ENCODE measurements around the gene SLC39A2. TPM values are rescaled to one million over a fixed set of nuclear protein-coding genes. Genes with fewer than 3 reads are reported as not detected.

The SLC39A2 gene
- total and polyA plus RNA-seq, 4 donors, result 0.05 to 0.08 TPM; not detected in 2

DNA sequence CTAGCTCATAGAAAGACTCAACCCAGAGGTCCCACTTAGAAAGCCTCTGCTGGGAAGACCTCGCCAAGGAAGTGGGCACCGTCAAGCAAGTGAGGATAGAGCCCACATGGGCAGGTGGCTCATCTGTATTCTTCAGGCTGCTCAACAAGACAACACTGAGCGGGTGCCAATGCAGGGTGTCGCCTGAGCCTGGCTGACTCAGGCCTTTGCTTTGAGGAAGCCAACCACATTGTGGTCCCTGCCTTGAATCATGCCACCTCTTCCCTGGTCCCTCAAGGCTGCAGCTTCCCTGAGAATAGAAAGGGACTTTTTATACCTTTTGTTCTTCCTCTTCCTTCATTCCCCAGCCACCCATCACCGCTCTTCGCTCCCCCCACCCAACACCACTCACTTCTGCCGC, 37.7 kb downstream of the SLC39A2 start:
- H3K27me3 ChIP-seq (ENCODE audit: control insufficient read depth in 4 of 4, insufficient read depth in 4 of 4, low read length in 3 of 4), result no peaks in the 10 kb centered on the region
- TF ChIP-seq YY1 (IDR thresholded peaks at IDR 0.05) (no peak), FOXA2 (IDR thresholded peaks at IDR 0.05) (no peak), RXRA (IDR thresholded peaks at IDR 0.05) (no peak), NR2F2 (IDR thresholded peaks at IDR 0.05) (no peak), JUND (IDR thresholded peaks at IDR 0.05) (no peak)
- TF ChIP-seq, protein P1, sequence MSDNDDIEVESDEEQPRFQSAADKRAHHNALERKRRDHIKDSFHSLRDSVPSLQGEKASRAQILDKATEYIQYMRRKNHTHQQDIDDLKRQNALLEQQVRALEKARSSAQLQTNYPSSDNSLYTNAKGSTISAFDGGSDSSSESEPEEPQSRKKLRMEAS (IDR thresholded peaks at IDR 0.05), result no peak
- TF ChIP-seq, protein P2, sequence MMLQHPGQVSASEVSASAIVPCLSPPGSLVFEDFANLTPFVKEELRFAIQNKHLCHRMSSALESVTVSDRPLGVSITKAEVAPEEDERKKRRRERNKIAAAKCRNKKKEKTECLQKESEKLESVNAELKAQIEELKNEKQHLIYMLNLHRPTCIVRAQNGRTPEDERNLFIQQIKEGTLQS (IDR thresholded peaks at IDR 0.05), result no peak
- H3K9ac ChIP-seq (ENCODE audit: low read depth in 1 of 2, low read length in 2 of 2), result no peak overlapping the region
- DNase-seq (ENCODE audit: low spot score), result no peak
- no peak overlapping the region for H3K27ac ChIP-seq (ENCODE audit: low read depth in 1 of 2, low read length in 2 of 2)
- no peaks in the 10 kb centered on the region for H3K9me3 ChIP-seq (ENCODE audit: control insufficient read depth in 4 of 4, low read length in 3 of 4)
- 94% methylated on average over 7 of the region's 7 CpGs for WGBS
- no peak overlapping the region for H3K4me3 ChIP-seq (ENCODE audit: low read depth in 1 of 3, low read length in 3 of 3)
- peaks cover 4 to 37% (median 27%) of the 10 kb centered on the region in 4 donors for H3K4me1 ChIP-seq (ENCODE audit: control insufficient read depth in 4 of 4, insufficient read depth in 4 of 4, low read length in 3 of 4)
- H3K36me3 ChIP-seq (ENCODE audit: control insufficient read depth in 4 of 4, insufficient read depth in 3 of 4, low read depth in 1 of 4, low read length in 3 of 4), result no peaks in the 10 kb centered on the region

GRCh38 chr14:21037156-21037555, 38.1 kb downstream of the SLC39A2 start:
- no peak for DNase-seq (ENCODE audit: low spot score)
- WGBS, result 92% methylated on average over 3 of the region's 3 CpGs
- Histone ChIP-seq H3K4me1 (ENCODE audit: control insufficient read depth in 4 of 4, insufficient read depth in 4 of 4, low read length in 3 of 4) (peaks cover 4 to 42% (median 28%) of the 10 kb centered on the region in 4 donors), H3K4me3 (ENCODE audit: low read depth in 1 of 3, low read length in 3 of 3) (no peak overlapping the region), H3K27ac (ENCODE audit: low read depth in 1 of 2, low read length in 2 of 2) (no peak overlapping the region), H3K9me3 (ENCODE audit: control insufficient read depth in 4 of 4, low read length in 3 of 4) (no peaks in the 10 kb centered on the region), H3K27me3 (ENCODE audit: control insufficient read depth in 4 of 4, insufficient read depth in 4 of 4, low read length in 3 of 4) (no peaks in the 10 kb centered on the region), H3K36me3 (ENCODE audit: control insufficient read depth in 4 of 4, insufficient read depth in 3 of 4, low read depth in 1 of 4, low read length in 3 of 4) (no peaks in the 10 kb centered on the region), H3K9ac (ENCODE audit: low read depth in 1 of 2, low read length in 2 of 2) (no peak overlapping the region)
- TF ChIP-seq FOXA1 (IDR thresholded peaks at IDR 0.05) (no peak), HNF4A (conservative IDR thresholded peaks at IDR 0.05) (no peak), NR2F2 (IDR thresholded peaks at IDR 0.05) (no peak), TAF1 (conservative IDR thresholded peaks at IDR 0.05) (no peak), SP1 (IDR thresholded peaks at IDR 0.05) (no peak), JUND (IDR thresholded peaks at IDR 0.05) (no peak), RXRA (IDR thresholded peaks at IDR 0.05) (no peak), CTCF (IDR thresholded peaks at IDR 0.05; ENCODE audit: low read depth, low read length, missing input control) (no peak), HNF4G (IDR thresholded peaks at IDR 0.05) (no peak), EGR1 (IDR thresholded peaks at IDR 0.05; ENCODE audit: low read depth in 2 of 2) (no peak), ZBTB33 (IDR thresholded peaks at IDR 0.05) (no peak), GABPA (IDR thresholded peaks at IDR 0.05 in 1 of 2, conservative IDR thresholded peaks at IDR 0.05 in 1 of 2) (no peak), YY1 (IDR thresholded peaks at IDR 0.05) (no peak), RAD21 (IDR thresholded peaks at IDR 0.05) (no peak), FOXA2 (IDR thresholded peaks at IDR 0.05) (no peak)
- TF ChIP-seq, protein P3, sequence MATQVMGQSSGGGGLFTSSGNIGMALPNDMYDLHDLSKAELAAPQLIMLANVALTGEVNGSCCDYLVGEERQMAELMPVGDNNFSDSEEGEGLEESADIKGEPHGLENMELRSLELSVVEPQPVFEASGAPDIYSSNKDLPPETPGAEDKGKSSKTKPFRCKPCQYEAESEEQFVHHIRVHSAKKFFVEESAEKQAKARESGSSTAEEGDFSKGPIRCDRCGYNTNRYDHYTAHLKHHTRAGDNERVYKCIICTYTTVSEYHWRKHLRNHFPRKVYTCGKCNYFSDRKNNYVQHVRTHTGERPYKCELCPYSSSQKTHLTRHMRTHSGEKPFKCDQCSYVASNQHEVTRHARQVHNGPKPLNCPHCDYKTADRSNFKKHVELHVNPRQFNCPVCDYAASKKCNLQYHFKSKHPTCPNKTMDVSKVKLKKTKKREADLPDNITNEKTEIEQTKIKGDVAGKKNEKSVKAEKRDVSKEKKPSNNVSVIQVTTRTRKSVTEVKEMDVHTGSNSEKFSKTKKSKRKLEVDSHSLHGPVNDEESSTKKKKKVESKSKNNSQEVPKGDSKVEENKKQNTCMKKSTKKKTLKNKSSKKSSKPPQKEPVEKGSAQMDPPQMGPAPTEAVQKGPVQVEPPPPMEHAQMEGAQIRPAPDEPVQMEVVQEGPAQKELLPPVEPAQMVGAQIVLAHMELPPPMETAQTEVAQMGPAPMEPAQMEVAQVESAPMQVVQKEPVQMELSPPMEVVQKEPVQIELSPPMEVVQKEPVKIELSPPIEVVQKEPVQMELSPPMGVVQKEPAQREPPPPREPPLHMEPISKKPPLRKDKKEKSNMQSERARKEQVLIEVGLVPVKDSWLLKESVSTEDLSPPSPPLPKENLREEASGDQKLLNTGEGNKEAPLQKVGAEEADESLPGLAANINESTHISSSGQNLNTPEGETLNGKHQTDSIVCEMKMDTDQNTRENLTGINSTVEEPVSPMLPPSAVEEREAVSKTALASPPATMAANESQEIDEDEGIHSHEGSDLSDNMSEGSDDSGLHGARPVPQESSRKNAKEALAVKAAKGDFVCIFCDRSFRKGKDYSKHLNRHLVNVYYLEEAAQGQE (IDR thresholded peaks at IDR 0.05), result no peak
- TF ChIP-seq, protein P1 (IDR thresholded peaks at IDR 0.05), result no peak
- TF ChIP-seq, protein P2 (IDR thresholded peaks at IDR 0.05), result no peak

Data from liver (tissue), 9 donors.